K562 (cell line): ENCODE measurements around the gene OR2H2. TPM values are rescaled to one million over a fixed set of nuclear protein-coding genes. Genes with fewer than 3 reads are reported as not detected.

Source experiments
- ATAC-seq: fragments of 200-7000 bp; cut with Tn5 transposase; 3 replicates; pipeline ENCODE4 v1.9.1; 2020; ENCODE audit warnings: moderate library complexity
- BruUV-seq: library from RNA; stranded (reverse); fragments of 400-500 nt; replicated peaks from 2 replicates; lab custom pipeline; 2021; lab: Mats Ljungman, UMichigan
- CTCF ChIA-PET: fragments of 300-600 bp; formaldehyde crosslinking; extraction: SDS; loops from one replicate; lab custom pipeline; 2021; ENCODE audit warnings: low intra/inter-chr PET ratio; lab: Yijun Ruan, JAX
- POLR2A ChIA-PET: fragments of 300-600, 350-650 bp; sonication (Branson Sonifier 250); formaldehyde crosslinking; extraction: SDS; loops from one replicate; lab custom pipeline; 2021; ENCODE audit warnings: antibody characterized with exemption, inconsistent platforms; lab: Yijun Ruan, JAX
- DNase-seq, 4 experiments: peaks; one replicate each; pipeline versions ENCODE4 v3.0.0 to v3.0.0-alpha.2; 2011 to 2018; ENCODE audit warnings: low spot score in 3 of 4, mixed read lengths in 3 of 4; ENCODE audit errors: extremely low read depth in 1 of 4
- FAIRE-seq: peaks from 2 replicates; lab custom pipeline; 2011; peaks lifted over from hg19 to GRCh38; lab: Jason Lieb, UNC
- H2AFZ ChIP-seq: 2 replicates; pipeline ENCODE4 v1.6.0; 2011; ENCODE audit warnings: low read depth, low read length, control low read depth, inconsistent platforms
- H3K27ac ChIP-seq: fragments of 200-600 bp; 3 replicates; pipeline ENCODE4 v1.8.0; 2011; ENCODE audit warnings: low read depth, mild to moderate bottlenecking, control low read depth, inconsistent platforms, low read length, moderate library complexity, mixed read lengths; ENCODE audit errors: extremely low read depth
- H3K27me3 ChIP-seq, 2 experiments: fragments of 300-600 bp in 1 of 2; 2 replicates in 1 of 2; 3 replicates in 1 of 2; pipeline versions ENCODE4 v1.6.0 to v1.8.0; 2011; ENCODE audit warnings: inconsistent platforms in 2 of 2, low read length in 2 of 2, mild to moderate bottlenecking in 1 of 2, mixed read lengths in 1 of 2, moderate library complexity in 1 of 2; ENCODE audit not compliant: control insufficient read depth in 2 of 2, insufficient read depth in 2 of 2
- H3K36me3 ChIP-seq: fragments of 300-600 bp; 3 replicates; pipeline ENCODE4 v1.8.0; 2011; ENCODE audit warnings: mild to moderate bottlenecking, low read length, inconsistent platforms; ENCODE audit not compliant: control insufficient read depth, insufficient read depth
- H3K4me1 ChIP-seq, 2 experiments: fragments of 200-600 bp in 1 of 2; replicated peaks in 1 of 2; 2 replicates in 1 of 2; 3 replicates in 1 of 2; pipeline versions ENCODE4 v1.5.1 to v1.8.0; 2011; ENCODE audit warnings: inconsistent platforms in 2 of 2, low read length in 2 of 2, mild to moderate bottlenecking in 1 of 2, mixed read lengths in 1 of 2, moderate library complexity in 1 of 2; ENCODE audit not compliant: control insufficient read depth in 2 of 2, insufficient read depth in 2 of 2
- H3K4me2 ChIP-seq: 2 replicates; pipeline ENCODE4 v1.6.1; 2011; ENCODE audit warnings: low read length, control low read depth, inconsistent platforms, mixed read lengths; ENCODE audit not compliant: insufficient read depth
- H3K4me3 ChIP-seq: fragments of 200-600 bp; sonication (generic), shearing (Covaris generic); 2 replicates; pipeline ENCODE4 v1.5.1; 2016; ENCODE audit warnings: control low read depth, inconsistent platforms
- H3K79me2 ChIP-seq: fragments of 200-600 bp; 3 replicates; pipeline ENCODE4 v1.8.0; 2011; ENCODE audit warnings: low read length, inconsistent platforms; ENCODE audit not compliant: control insufficient read depth, insufficient read depth
- H3K9ac ChIP-seq, 2 experiments: 2 replicates each; pipeline versions ENCODE4 v1.6.0 to v1.6.1; 2011; ENCODE audit warnings: low read depth in 2 of 2, low read length in 2 of 2, control low read depth in 1 of 2, inconsistent platforms in 1 of 2, mild to moderate bottlenecking in 1 of 2, mixed read lengths in 1 of 2; ENCODE audit not compliant: insufficient read depth in 1 of 2
- H3K9me1 ChIP-seq: one replicate; pipeline ENCODE4 v1.6.0; 2011; ENCODE audit warnings: inconsistent platforms, mild to moderate bottlenecking, low read length, moderate library complexity; ENCODE audit not compliant: control insufficient read depth, insufficient read depth
- H3K9me3 ChIP-seq: replicated peaks from 2 replicates; pipeline ENCODE4 v1.5.1; 2011; ENCODE audit warnings: low read depth, low read length, inconsistent platforms; ENCODE audit not compliant: control insufficient read depth, insufficient read depth
- H4K20me1 ChIP-seq: replicated peaks from 2 replicates; pipeline ENCODE4 v1.6.1; 2011; ENCODE audit warnings: low read length, inconsistent platforms, mixed read lengths; ENCODE audit not compliant: control insufficient read depth, insufficient read depth
- C11orf30 ChIP-seq: fragments of 450-650 bp; IDR thresholded peaks from 2 replicates; pipeline ENCODE4 v1.6.1; 2016; ENCODE audit warnings: low read depth, mild to moderate bottlenecking
- CEBPB ChIP-seq: fragments of 450-650 bp; IDR thresholded peaks from 2 replicates; pipeline ENCODE4 v1.6.1; 2016; ENCODE audit warnings: missing genetic modification characterization, missing compliant biosample characterization
- EP400 ChIP-seq: fragments of 450-650 bp; IDR thresholded peaks from 2 replicates; pipeline ENCODE4 v1.6.1; 2017; ENCODE audit warnings: antibody characterized with exemption, mild to moderate bottlenecking, moderate library complexity
- KDM5B ChIP-seq: fragments of 200-600 bp; sonication (generic); IDR thresholded peaks from 2 replicates; pipeline ENCODE4 v1.6.1; 2012; ENCODE audit warnings: low read depth, mild to moderate bottlenecking, moderate library complexity, low read length, control low read depth, inconsistent platforms; ENCODE audit not compliant: insufficient replicate concordance
- MAFF ChIP-seq: IDR thresholded peaks from 2 replicates; pipeline ENCODE4 v1.6.1; 2012; ENCODE audit warnings: low read length, improper control_type of control experiment
- MAFG ChIP-seq: fragments of 450-650 bp; conservative IDR thresholded peaks from 2 replicates; pipeline ENCODE4 v1.6.1; 2016; ENCODE audit warnings: missing genetic modification characterization, missing compliant biosample characterization
- MAFK ChIP-seq: IDR thresholded peaks from 2 replicates; pipeline ENCODE4 v1.6.1; 2011; ENCODE audit warnings: low read length, improper control_type of control experiment
- ZNF316 ChIP-seq: fragments of 450-650 bp; IDR thresholded peaks from 2 replicates; pipeline ENCODE4 v1.6.1; 2016
- WGBS: fragments of 100-300 bp; shearing (Covaris generic); methylation state at CpG from one replicate; pipeline ENCODE4 v1.1.6; 2016; ENCODE audit warnings: low coverage, mixed read lengths; ENCODE audit not compliant: insufficient coverage; ENCODE audit errors: missing lambda C conversion rate; 5-methylcytosine and 5-hydroxymethylcytosine counted together
- in situ Hi-C: fragments of 300-500 bp; cut with MboI; formaldehyde crosslinking; loops from 4 replicates; pipeline ENCODE4 v1.15.0; 2018; ENCODE audit warnings: inconsistent platforms, mixed read lengths
- intact Hi-C: fragments of 100-400 bp; cut with micrococcal nuclease; formaldehyde crosslinking; loops from 2 replicates; pipeline ENCODE4 v1.14.2; 2022
- polyA plus RNA-seq, 8 experiments: library from polyadenylated mRNA; depleted of rRNA in 4 of 8; stranded (reverse) in 5 of 8; unstranded in 3 of 8; fragments of >200 nt; fragmentation: Nextera tagmentation in 2 of 8; fragmentation: Illumina TruSeq in 1 of 8; extraction: Ambion mirVana in 2 of 8; extraction: Trizol in 1 of 8; gene quantifications; 2 replicates each; pipeline versions ENCODE4 v1.2.1 to v1.2.3, GENCODE V29; 2011 to 2014; ENCODE audit warnings: inconsistent platforms in 1 of 8, missing spikeins in 1 of 8
- total RNA-seq, 7 experiments: library from RNA; depleted of rRNA in 6 of 7; stranded (reverse); fragments of >200 nt in 6 of 7; fragmentation: Illumina TruSeq in 2 of 7; extraction: Trizol in 2 of 7; gene quantifications; 2 replicates each; pipeline versions ENCODE4 v1.2.1 to v1.2.3, GENCODE V29; 2011 to 2021; ENCODE audit warnings: low replicate concordance in 1 of 7
- TF ChIP-seq, protein P1 (sequence below), 2 experiments: fragments of 450-650 bp; formaldehyde crosslinking in 1 of 2; IDR thresholded peaks; 2 replicates each; pipeline versions ENCODE4 v1.4.0 to v1.6.1; 2014 to 2020; ENCODE audit warnings: mild to moderate bottlenecking in 2 of 2, borderline replicate concordance in 1 of 2, low read depth in 1 of 2

OR2H2 gene
- total and polyA plus RNA-seq, 9 of the 15 experiments (the other 6 are each of a cell fraction or from before 2014, with no cell fraction given): not detected

DNA sequence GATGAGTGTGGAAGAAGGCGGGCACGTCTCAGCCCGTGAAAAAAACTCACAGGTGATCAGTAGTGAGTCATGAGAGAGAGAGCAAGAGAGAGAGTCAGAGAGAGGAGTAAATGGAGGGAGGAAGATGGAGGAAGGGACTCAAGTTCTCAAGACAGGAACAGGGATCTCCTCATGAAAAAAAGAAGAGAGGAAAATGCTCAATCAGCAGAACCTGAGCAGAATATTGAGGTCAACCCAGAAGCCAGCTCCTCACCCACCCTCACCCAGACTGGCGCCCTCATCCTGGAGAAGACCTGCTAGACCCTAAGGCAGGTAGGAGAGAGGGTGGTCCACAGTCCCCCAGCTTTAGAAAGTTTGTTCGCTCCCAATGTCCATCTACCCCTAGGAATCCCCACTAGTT, 30.2 kb upstream of the OR2H2 start:
- no peak for DNase-seq
- H3K4me2 ChIP-seq: no peak overlapping the region
- POLR2A ChIA-PET: no interaction called here
- no peaks in the 10 kb centered on the region for H3K9me3 ChIP-seq
- no peaks in the 10 kb centered on the region for H4K20me1 ChIP-seq
- H3K79me2 ChIP-seq: no peaks in the 10 kb centered on the region
- no peaks in the 10 kb centered on the region for H3K9me1 ChIP-seq
- H3K27me3 ChIP-seq: peaks cover 11 to 41% of the 10 kb centered on the region in 2 experiments; a peak in 4 of 5 replicates
- H3K4me1 ChIP-seq: peaks cover 0 to 8% of the 10 kb centered on the region in 2 experiments; a peak in 2 of 5 replicates
- in situ Hi-C loops: no loop called here
- H3K4me3 ChIP-seq: no peak overlapping the region
- CTCF ChIA-PET: interaction anchor here (0.6 kb wide), 1 partner anchor 13 kb away, joined by 5 read pairs; no protein-coding TSS in a partner anchor
- H3K9ac ChIP-seq: no peak overlapping the region
- H3K27ac ChIP-seq: no peak overlapping the region
- BruUV-seq: no TSS peak
- H3K36me3 ChIP-seq: no peaks in the 10 kb centered on the region
- no peak overlapping the region for H2AFZ ChIP-seq
- TF ChIP-seq C11orf30 (peak; percentile 75), KDM5B (no peak), ZNF316 (peak; percentile 87), EP400 (no peak), MAFG (tag) (peak; percentile 72), MAFK (peak; percentile 51; the same call in 1 of the 2 replicates), CEBPB (no peak), MAFF (peak; percentile 54; the same call in 1 of the 2 replicates)
- TF ChIP-seq, protein P1, sequence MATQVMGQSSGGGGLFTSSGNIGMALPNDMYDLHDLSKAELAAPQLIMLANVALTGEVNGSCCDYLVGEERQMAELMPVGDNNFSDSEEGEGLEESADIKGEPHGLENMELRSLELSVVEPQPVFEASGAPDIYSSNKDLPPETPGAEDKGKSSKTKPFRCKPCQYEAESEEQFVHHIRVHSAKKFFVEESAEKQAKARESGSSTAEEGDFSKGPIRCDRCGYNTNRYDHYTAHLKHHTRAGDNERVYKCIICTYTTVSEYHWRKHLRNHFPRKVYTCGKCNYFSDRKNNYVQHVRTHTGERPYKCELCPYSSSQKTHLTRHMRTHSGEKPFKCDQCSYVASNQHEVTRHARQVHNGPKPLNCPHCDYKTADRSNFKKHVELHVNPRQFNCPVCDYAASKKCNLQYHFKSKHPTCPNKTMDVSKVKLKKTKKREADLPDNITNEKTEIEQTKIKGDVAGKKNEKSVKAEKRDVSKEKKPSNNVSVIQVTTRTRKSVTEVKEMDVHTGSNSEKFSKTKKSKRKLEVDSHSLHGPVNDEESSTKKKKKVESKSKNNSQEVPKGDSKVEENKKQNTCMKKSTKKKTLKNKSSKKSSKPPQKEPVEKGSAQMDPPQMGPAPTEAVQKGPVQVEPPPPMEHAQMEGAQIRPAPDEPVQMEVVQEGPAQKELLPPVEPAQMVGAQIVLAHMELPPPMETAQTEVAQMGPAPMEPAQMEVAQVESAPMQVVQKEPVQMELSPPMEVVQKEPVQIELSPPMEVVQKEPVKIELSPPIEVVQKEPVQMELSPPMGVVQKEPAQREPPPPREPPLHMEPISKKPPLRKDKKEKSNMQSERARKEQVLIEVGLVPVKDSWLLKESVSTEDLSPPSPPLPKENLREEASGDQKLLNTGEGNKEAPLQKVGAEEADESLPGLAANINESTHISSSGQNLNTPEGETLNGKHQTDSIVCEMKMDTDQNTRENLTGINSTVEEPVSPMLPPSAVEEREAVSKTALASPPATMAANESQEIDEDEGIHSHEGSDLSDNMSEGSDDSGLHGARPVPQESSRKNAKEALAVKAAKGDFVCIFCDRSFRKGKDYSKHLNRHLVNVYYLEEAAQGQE (IDR thresholded peaks at IDR 0.05; ENCODE audit: borderline replicate concordance): no peak
- TF ChIP-seq, protein P1 (CRISPR knock-in tag; IDR thresholded peaks at IDR 0.05; ENCODE audit: low read depth): no peak
- TF ChIP-seq, all 486 proteins: peak for 5
- intact Hi-C loops: no loop called here
- WGBS: 0% methylated on average over 5 of the region's 5 CpGs
- FAIRE-seq (no peak), ATAC-seq (no peak)
